Mucosa of rectum (tissue), 2 donors: ENCODE data around the gene PSD4.

ENCODE experiments used
- H3K27ac ChIP-seq, 2 donors: one replicate each; pipeline ENCODE4 v1.7.0; 2013; ENCODE audit warnings: inconsistent platforms in 2 of 2, low read depth in 2 of 2, low read length in 2 of 2
- H3K27me3 ChIP-seq, 2 donors: one replicate each; pipeline ENCODE4 v1.7.0; 2013; ENCODE audit warnings: low read length in 2 of 2; ENCODE audit not compliant: control insufficient read depth in 2 of 2, insufficient read depth in 2 of 2
- H3K36me3 ChIP-seq, 2 donors: one replicate each; pipeline ENCODE4 v1.7.0; 2013; ENCODE audit warnings: low read length in 2 of 2; ENCODE audit not compliant: control insufficient read depth in 2 of 2, insufficient read depth in 2 of 2
- H3K4me1 ChIP-seq, 2 donors: one replicate each; pipeline ENCODE4 v1.7.0; 2013; ENCODE audit warnings: low read length in 2 of 2, mild to moderate bottlenecking in 1 of 2; ENCODE audit not compliant: control insufficient read depth in 2 of 2, insufficient read depth in 2 of 2
- H3K4me3 ChIP-seq, 2 donors: one replicate each; pipeline ENCODE4 v1.7.0; 2013; ENCODE audit warnings: low read length in 2 of 2
- H3K9ac ChIP-seq, 2 donors: one replicate each; pipeline ENCODE4 v1.7.0; 2013; ENCODE audit warnings: low read length in 2 of 2, low read depth in 1 of 2, mild to moderate bottlenecking in 1 of 2
- H3K9me3 ChIP-seq, 2 donors: one replicate each; pipeline ENCODE4 v1.7.0; 2013; ENCODE audit warnings: low read length in 2 of 2; ENCODE audit not compliant: control insufficient read depth in 2 of 2
- donor health status: healthy.
- donor health status: Normal muscosa, but diverticular disease.

The PSD4 gene

GRCh38 chr2:113224647-113225236, 51.0 kb downstream of the PSD4 start:
- H3K4me3 ChIP-seq = no peak overlapping the region
- H3K9ac ChIP-seq = no peak overlapping the region
- no peaks in the 10 kb centered on the region for H3K9me3 ChIP-seq
- peaks cover 8 to 11% of the 10 kb centered on the region in 2 donors for H3K4me1 ChIP-seq
- H3K36me3 ChIP-seq = no peaks in the 10 kb centered on the region
- H3K27ac ChIP-seq = no peak overlapping the region
- no peaks in the 10 kb centered on the region for H3K27me3 ChIP-seq

GRCh38 chr2:113225263-113226259, 51.8 kb downstream of the PSD4 start:
- no peaks in the 10 kb centered on the region for H3K9me3 ChIP-seq
- H3K27me3 ChIP-seq = no peaks in the 10 kb centered on the region
- H3K27ac ChIP-seq = no peak overlapping the region
- no peak overlapping the region for H3K4me3 ChIP-seq
- peaks cover 0 to 7% of the 10 kb centered on the region in 2 donors for H3K4me1 ChIP-seq
- no peaks in the 10 kb centered on the region for H3K36me3 ChIP-seq
- no peak overlapping the region for H3K9ac ChIP-seq

- H3K9me3 ChIP-seq = no peaks in the 10 kb centered on the region
- H3K4me1 ChIP-seq = peaks cover 0 to 4% of the 10 kb centered on the region in 2 donors
- H3K4me3 ChIP-seq = no peak overlapping the region
- no peak overlapping the region for H3K27ac ChIP-seq
- H3K27me3 ChIP-seq = no peaks in the 10 kb centered on the region
- no peak overlapping the region for H3K9ac ChIP-seq
- no peaks in the 10 kb centered on the region for H3K36me3 ChIP-seq
These were observed 52.7 kb downstream of the PSD4 start for GRCh38 chr2:113226462-113226861.

- peaks cover 0 to 4% of the 10 kb centered on the region in 2 donors for H3K4me1 ChIP-seq
- no peak overlapping the region for H3K27ac ChIP-seq
- no peaks in the 10 kb centered on the region for H3K9me3 ChIP-seq
- H3K4me3 ChIP-seq = no peak overlapping the region
- no peaks in the 10 kb centered on the region for H3K27me3 ChIP-seq
- H3K36me3 ChIP-seq = no peaks in the 10 kb centered on the region
- no peak overlapping the region for H3K9ac ChIP-seq
These were observed 53.5 kb downstream of the PSD4 start for GRCh38 chr2:113227290-113227689.

- H3K36me3 ChIP-seq = no peaks in the 10 kb centered on the region
- H3K4me3 ChIP-seq = no peak overlapping the region
- peaks cover 0 to 4% of the 10 kb centered on the region in 2 donors for H3K4me1 ChIP-seq
- H3K9me3 ChIP-seq = no peaks in the 10 kb centered on the region
- H3K27ac ChIP-seq = no peak overlapping the region
- H3K27me3 ChIP-seq = no peaks in the 10 kb centered on the region
- no peak overlapping the region for H3K9ac ChIP-seq
These were observed 53.9 kb downstream of the PSD4 start for GRCh38 chr2:113227698-113228097.

- Histone ChIP-seq H3K4me3 (no peak overlapping the region), H3K9me3 (no peaks in the 10 kb centered on the region)
These were observed 54.6 kb downstream of the PSD4 start for GRCh38 chr2:113228351-113228750.

GRCh38 chr2:113228991-113229716, 55.4 kb downstream of the PSD4 start:
- Histone ChIP-seq H3K27ac (no peak overlapping the region), H3K36me3 (no peaks in the 10 kb centered on the region), H3K4me3 (no peak overlapping the region), H3K9ac (no peak overlapping the region), H3K27me3 (no peaks in the 10 kb centered on the region), H3K4me1 (peaks cover 0 to 4% of the 10 kb centered on the region in 2 donors), H3K9me3 (no peaks in the 10 kb centered on the region)

More at GRCh38 chr2:113228351-113228750, 54.6 kb downstream of the PSD4 start:
- H3K9ac ChIP-seq = no peak overlapping the region
- no peaks in the 10 kb centered on the region for H3K36me3 ChIP-seq
- no peak overlapping the region for H3K27ac ChIP-seq
- peaks cover 0 to 4% of the 10 kb centered on the region in 2 donors for H3K4me1 ChIP-seq
- no peaks in the 10 kb centered on the region for H3K27me3 ChIP-seq

- Histone ChIP-seq H3K27me3 (no peaks in the 10 kb centered on the region), H3K9me3 (no peaks in the 10 kb centered on the region), H3K27ac (no peak overlapping the region), H3K36me3 (no peaks in the 10 kb centered on the region), H3K9ac (no peak overlapping the region), H3K4me1 (peaks cover 0 to 4% of the 10 kb centered on the region in 2 donors), H3K4me3 (no peak overlapping the region)
These were observed 56.0 kb downstream of the PSD4 start for GRCh38 chr2:113229795-113230194.

- Histone ChIP-seq H3K9ac (no peak overlapping the region), H3K4me1 (peaks cover 0 to 4% of the 10 kb centered on the region in 2 donors), H3K27ac (no peak overlapping the region), H3K4me3 (no peak overlapping the region), H3K36me3 (no peaks in the 10 kb centered on the region), H3K27me3 (no peaks in the 10 kb centered on the region), H3K9me3 (no peaks in the 10 kb centered on the region)
These were observed 56.8 kb downstream of the PSD4 start for GRCh38 chr2:113230531-113230930.

GRCh38 chr2:113231064-113231463, 57.3 kb downstream of the PSD4 start:
- Histone ChIP-seq H3K4me3 (no peak overlapping the region), H3K9ac (no peak overlapping the region), H3K4me1 (peaks cover 0 to 4% of the 10 kb centered on the region in 2 donors), H3K9me3 (no peaks in the 10 kb centered on the region), H3K36me3 (no peaks in the 10 kb centered on the region), H3K27me3 (no peaks in the 10 kb centered on the region), H3K27ac (no peak overlapping the region)
